Measurements from ENCODE around the gene CNTNAP5. TPM values are rescaled to one million over a fixed set of nuclear protein-coding genes. Genes with fewer than 3 reads are reported as not detected.

The CNTNAP5 gene
- total RNA-seq, 1 donor from 2014 or later, result not detected

GRCh38 chr2:124580263-124580662 is 555.2 kb downstream of the CNTNAP5 start:
- TF ChIP-seq CTCF (conservative IDR thresholded peaks at IDR 0.05; ENCODE audit: low read depth, low read length), result no peak
- no peak for DNase-seq (ENCODE audit: low read depth)
- no peak overlapping the region for H3K4me3 ChIP-seq (ENCODE audit: low read depth, low read length)

- TF ChIP-seq CTCF (conservative IDR thresholded peaks at IDR 0.05; ENCODE audit: low read depth, low read length), result no peak
- no peak overlapping the region for H3K4me3 ChIP-seq (ENCODE audit: low read depth, low read length)
- no peak for DNase-seq (ENCODE audit: low read depth)
These were observed 557.3 kb downstream of the CNTNAP5 start for GRCh38 chr2:124582387-124582786.

GRCh38 chr2:124584615-124585014 is 559.5 kb downstream of the CNTNAP5 start:
- H3K4me3 ChIP-seq (ENCODE audit: low read depth, low read length), result no peak overlapping the region
- DNase-seq (ENCODE audit: low read depth), result no peak
- TF ChIP-seq CTCF (conservative IDR thresholded peaks at IDR 0.05; ENCODE audit: low read depth, low read length), result no peak

GRCh38 chr2:124585277-124585676 is 560.2 kb downstream of the CNTNAP5 start:
- no peak for DNase-seq (ENCODE audit: low read depth)
- no peak for TF ChIP-seq CTCF (conservative IDR thresholded peaks at IDR 0.05; ENCODE audit: low read depth, low read length)
- H3K4me3 ChIP-seq (ENCODE audit: low read depth, low read length), result no peak overlapping the region

GRCh38 chr2:124586210-124586609 is 561.1 kb downstream of the CNTNAP5 start:
- TF ChIP-seq CTCF (conservative IDR thresholded peaks at IDR 0.05; ENCODE audit: low read depth, low read length), result no peak
- H3K4me3 ChIP-seq (ENCODE audit: low read depth, low read length), result no peak overlapping the region
- DNase-seq (ENCODE audit: low read depth), result no peak

GRCh38 chr2:124586835-124587234 is 561.7 kb downstream of the CNTNAP5 start:
- H3K4me3 ChIP-seq (ENCODE audit: low read depth, low read length), result no peak overlapping the region
- no peak for TF ChIP-seq CTCF (conservative IDR thresholded peaks at IDR 0.05; ENCODE audit: low read depth, low read length)
- no peak for DNase-seq (ENCODE audit: low read depth)

GRCh38 chr2:124589971-124590370 is 564.9 kb downstream of the CNTNAP5 start:
- no peak for DNase-seq (ENCODE audit: low read depth)
- H3K4me3 ChIP-seq (ENCODE audit: low read depth, low read length), result no peak overlapping the region
- no peak for TF ChIP-seq CTCF (conservative IDR thresholded peaks at IDR 0.05; ENCODE audit: low read depth, low read length)

Data from epithelial cell of proximal tubule (primary cell).